H1 (cell line): Measurements from ENCODE around the gene CACNA2D3. TPM values are rescaled to one million over a fixed set of nuclear protein-coding genes. Genes with fewer than 3 reads are reported as not detected.

Experiments
- CREB1 ChIP-seq: IDR thresholded peaks from 2 replicates; pipeline ENCODE4 v1.6.1; 2012; ENCODE audit warnings: inconsistent platforms
- HDAC6 ChIP-seq: IDR thresholded peaks from one replicate; pipeline ENCODE4 v1.7.1; 2012; ENCODE audit warnings: low read depth, mild to moderate bottlenecking, inconsistent platforms, low read length, moderate library complexity
- polyA plus RNA-seq, 7 experiments: library from polyadenylated mRNA; depleted of rRNA in 3 of 7; stranded (reverse) in 5 of 7; unstranded in 2 of 7; fragments of >200 nt in 5 of 7; fragments of 200-250 nt in 2 of 7; gene quantifications; 1 replicate in 5 of 7; 2 replicates in 1 of 7; 4 replicates in 1 of 7; pipeline versions ENCODE4 v1.2.1 to v1.2.3, GENCODE V29; 2011 to 2013; ENCODE audit warnings: missing spikeins in 2 of 7, mixed read lengths in 2 of 7
- total RNA-seq: library from RNA; stranded (reverse); fragmentation: NEBNext Ultra II Directional; extraction: Animal tissue kit (Norgen Biotek cat#: 25700); gene quantifications from 2 replicates; pipeline ENCODE4 v1.2.1, GENCODE V29; 2021

CACNA2D3 gene
- total and polyA plus RNA-seq, 2 of the 8 experiments (the other 6 are each of a cell fraction or from before 2014, with no cell fraction given), result 1.5 to 1.8 TPM

DNA sequence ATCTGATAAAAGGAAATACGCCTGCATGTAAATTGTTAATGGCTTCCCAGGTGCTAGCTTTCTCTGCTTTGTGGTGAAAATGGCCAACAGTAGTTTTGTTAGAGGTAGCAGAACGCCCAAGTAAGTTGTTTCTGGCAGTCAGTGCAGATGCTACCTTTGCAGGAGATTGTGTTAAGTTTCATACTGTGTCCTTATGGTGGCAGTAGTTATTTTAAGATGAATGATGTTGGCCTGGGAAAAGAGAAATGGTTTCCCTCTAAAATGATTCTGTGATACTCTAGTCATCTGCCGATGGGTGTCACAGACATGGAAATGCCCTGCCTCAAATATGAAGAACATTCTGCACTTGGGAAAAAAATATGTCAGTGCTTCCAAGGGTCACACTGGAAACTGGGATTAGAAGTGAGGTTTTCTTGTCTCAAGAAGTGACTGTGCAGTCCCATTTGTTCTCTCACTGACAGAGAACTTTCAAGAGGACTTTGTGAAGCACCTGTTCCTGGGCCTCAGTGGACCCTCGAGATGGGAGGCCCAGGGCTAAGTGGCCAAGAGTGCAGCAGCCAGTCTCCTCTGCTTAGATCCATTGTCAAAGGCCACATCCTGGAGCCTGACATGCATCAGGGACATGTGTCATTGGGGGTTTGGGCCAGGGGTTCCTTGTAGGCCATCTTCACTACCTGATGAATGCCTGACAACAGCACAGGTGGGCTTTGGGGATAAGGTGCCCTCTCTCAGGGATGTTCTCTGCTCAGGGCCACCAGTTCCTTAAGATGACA lies 393.3 kb downstream of the CACNA2D3 start (continued):
- TF ChIP-seq HDAC6 (no peak), CREB1 (no peak)
